NCI-H510A (cell line): ENCODE results near the gene CDC42EP1.
"Not testable (repeated sequence)": the region's sequence is repeated elsewhere in the genome, so short reads cannot be mapped to it uniquely, and the experiment has no call there.

Source experiments
- DNase-seq: peaks from one replicate; lab custom pipeline; 2025; lab: John Stamatoyannopoulos, UW

The CDC42EP1 gene

DNA sequence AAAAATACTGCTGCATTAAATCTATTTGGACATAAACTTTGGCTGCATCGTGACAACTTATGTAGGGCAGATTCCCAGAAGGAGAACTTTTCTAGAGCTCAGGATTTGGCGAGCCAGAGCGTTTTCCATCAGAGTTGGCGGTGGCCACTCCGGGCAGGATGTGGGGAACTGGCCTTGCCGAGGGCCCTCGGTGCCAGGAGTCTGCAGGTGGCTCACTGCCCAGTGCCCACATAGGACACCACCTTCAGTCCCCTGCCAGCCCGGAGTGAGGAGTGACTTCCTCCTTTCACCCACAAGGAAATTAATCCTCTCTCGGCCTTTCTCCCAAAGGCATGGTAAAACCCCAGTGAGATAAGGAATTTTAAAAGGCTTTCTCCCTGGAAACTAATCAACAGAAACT, 21.2 kb downstream of the CDC42EP1 start:
- no peak for DNase-seq

DNA sequence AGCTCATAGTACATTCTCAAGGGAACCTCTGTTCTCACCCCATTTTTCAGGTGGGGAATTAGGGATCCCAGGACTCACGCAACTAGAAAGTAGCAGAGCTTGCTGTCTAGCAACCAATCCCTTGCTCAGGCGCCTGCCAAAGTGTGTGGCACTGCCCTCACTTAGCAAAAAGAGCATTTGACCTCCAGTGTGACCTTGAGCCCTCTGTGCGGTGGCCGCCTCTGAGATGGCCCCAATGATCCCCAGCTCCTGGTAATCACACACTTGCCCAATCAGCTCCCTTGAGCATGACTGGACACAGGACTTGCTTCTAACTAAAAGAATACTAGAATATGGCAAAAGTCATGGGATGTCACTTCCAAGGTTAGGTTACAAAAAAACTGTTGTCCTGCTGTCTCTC, 22.2 kb downstream of the CDC42EP1 start:
- DNase-seq, result no peak

DNA sequence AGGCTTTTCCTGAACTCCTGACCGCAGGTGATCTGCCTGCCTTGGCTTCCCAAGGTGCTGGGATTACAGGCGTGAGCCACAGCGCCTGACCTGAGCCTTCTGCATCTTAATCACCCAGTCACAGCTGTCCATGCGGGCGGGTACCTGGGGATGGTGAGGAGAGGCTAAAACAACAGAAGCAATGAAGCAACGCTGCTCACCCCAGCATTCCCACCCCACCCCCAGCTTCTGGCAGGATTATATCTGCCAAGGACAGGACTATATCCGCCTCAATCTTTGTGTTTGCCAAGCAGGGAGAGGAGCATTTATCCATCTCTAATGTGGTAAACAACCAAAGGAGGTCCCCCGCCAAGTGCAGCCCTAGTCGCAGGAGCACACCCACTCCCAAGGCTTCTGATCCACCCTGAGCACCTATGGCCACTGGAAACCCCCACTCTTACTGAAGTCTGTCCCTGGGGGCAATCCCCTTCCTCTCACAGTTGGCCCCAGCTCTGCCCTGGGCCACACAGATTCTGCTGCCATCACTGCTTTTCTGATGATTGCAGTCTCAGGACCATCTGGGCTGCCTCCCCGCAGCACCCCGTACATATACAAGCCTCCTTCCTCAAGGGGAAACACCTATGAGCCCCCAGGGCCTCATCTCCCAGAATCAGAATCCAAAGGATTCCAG, 28.4 kb downstream of the CDC42EP1 start:
- DNase-seq, result no peak

DNA sequence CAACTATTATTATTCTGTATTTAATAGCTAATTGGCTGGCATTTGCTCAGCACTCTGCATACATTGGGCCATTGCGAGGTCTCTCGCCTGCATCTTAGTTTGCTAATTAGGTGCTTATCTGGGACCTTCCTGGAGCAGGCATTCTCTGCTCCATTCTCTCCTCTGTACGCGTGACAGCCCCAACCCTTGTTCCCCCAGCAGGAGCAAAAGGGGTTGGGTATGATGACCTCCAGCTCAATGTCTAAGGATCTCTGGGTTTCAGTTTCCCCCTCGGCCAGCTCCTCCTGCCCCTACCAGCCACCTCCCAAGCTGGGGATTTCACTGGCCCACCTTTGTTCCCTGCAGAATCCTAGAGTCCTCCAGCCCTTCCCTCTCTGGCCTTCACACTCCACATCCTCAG, 29.4 kb downstream of the CDC42EP1 start:
- DNase-seq, result no peak

DNA sequence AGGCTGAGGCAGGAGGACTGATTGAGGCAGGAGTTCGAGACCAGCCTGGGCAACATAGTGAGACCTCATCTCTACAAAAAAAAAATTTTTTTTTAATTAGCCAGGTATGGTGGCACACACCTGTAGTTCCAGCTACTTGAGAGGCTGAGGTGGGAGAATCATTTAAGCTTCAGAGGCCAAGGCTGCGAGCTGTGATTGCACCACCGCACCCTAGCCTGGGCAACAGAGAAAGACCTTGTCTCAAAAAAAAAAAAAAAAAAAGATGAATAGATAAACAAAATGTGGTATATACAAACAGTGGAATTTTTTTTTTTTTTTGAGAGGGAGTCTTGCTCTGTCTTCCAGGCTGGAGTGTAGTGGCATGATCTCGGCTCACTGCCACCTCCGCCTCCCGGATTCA, 30.8 kb downstream of the CDC42EP1 start:
- not testable (repeated sequence) for DNase-seq

DNA sequence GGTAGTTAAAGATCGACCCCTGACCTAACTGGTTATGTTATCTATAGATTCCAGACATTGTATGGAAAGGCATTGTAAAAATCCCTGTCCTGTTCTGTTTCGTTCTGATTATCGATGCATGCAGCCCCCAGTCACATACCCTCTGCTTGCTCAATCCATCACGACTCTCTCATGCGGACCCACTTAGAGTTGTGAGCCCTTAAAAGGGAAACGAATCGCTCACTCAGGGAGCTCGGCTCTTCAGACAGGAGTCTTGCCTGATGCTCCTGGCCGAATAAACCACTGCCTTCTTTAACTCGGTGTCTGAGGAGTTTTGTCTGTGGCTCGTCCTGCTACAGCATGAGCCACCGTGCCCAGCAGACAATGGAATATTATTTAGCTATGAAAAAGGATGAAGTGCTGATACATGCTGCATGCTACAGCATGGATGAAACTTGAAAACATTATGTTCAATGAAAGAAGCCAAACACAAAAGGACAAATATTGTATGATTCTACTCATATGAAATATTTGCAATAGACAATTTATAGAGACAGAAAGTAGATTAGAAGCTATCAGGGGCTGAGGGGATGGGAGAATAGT, 31.6 kb downstream of the CDC42EP1 start:
- DNase-seq, result no peak

DNA sequence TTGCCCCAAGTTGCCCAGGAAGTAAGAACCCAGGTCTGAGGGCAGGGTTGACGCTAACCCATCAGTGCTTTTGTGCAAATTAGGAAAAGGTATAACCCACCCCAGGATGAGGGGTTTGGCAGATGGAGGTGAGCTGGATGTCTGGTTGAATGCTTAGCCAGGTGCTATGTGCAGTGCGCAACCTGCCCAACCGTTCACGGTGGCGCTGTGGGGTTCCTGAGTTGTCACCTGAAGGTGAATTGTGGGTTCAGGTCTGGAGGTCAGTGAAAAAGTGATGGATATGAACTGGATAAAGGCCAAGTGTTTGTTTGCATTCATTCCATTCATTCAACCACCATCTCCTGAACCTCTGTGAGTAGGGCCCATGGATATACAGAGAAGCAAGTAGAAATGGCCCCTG, 34.0 kb downstream of the CDC42EP1 start:
- no peak for DNase-seq

DNA sequence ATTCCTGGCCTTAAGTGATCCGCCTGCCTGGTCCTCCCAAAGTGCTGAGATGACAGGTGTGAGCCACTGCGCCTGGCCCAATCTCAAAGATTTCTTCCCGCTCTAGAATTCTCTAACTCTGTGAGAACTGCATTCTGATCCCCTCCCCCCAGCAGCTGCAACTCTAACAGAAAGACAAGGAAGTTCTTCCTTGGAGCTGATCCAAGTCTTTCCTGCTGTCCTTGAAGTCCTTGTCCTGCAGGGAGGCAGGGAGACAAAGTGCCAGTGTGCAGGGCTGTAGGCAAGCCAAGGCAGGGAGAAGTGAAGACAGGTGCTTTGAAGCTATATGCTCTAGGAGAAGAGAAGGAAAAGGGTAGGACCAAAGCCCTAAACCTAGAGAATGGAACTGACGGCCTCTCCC, 38.9 kb downstream of the CDC42EP1 start:
- no peak for DNase-seq

DNA sequence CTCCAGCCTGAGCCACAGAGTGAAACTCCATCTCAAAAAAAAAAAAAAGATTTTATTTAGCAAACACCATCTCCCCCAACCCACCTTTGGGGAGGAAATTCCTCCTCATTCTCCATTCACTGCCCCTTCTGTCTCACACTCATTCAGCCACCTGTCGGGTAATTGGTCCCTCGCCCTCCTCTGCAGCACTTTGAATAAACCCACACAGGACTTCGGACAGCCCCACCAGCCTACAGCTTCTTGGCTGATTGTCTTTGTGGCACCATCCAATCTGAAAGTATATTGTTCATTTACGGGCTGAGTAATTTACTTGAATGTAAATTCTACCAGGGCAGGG, 40.9 kb downstream of the CDC42EP1 start:
- DNase-seq, result no peak

DNA sequence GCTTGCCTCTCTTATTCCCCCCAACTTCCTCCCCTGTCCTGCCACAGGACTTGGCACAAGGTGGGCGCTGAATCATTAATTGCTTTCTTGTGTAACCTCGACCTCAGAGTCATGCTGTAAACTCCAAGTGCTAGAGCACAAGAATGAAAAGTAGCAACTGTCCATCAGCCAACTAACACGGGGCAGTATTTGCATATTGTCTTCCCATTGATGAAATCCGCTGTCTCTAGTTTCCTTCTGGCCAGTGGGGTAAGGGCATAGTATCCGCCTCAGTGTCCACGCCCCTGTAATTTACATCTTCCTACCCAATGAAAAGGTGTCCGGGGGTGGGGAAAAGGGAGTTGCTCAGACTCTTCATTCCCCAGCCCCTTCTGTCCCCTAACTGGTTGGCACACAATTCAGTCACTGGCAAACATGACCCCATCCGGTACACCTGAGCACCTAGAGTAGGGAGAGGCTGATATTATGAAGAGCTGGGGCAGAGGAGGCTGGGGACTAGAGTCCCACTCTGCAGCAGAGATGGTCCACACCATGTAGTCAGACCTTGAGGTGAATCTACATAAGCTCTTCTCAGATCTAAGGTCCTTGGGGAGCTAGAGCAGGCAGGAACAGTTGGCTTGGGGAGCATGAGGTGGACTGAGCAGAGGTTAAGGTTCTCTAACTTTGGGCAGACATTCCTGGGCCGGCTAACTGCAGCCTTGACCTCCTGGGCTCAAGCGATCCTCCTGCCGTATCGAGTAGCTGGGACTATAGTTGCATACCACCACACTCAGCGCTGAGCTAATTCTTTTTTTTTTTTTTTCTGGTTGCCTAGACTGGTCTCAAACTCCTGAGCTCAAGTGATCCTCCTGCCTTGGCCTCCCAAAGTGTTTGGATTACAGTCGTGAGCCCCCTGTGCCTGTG, 41.5 kb downstream of the CDC42EP1 start:
- peak; percentile 71 for DNase-seq

DNA sequence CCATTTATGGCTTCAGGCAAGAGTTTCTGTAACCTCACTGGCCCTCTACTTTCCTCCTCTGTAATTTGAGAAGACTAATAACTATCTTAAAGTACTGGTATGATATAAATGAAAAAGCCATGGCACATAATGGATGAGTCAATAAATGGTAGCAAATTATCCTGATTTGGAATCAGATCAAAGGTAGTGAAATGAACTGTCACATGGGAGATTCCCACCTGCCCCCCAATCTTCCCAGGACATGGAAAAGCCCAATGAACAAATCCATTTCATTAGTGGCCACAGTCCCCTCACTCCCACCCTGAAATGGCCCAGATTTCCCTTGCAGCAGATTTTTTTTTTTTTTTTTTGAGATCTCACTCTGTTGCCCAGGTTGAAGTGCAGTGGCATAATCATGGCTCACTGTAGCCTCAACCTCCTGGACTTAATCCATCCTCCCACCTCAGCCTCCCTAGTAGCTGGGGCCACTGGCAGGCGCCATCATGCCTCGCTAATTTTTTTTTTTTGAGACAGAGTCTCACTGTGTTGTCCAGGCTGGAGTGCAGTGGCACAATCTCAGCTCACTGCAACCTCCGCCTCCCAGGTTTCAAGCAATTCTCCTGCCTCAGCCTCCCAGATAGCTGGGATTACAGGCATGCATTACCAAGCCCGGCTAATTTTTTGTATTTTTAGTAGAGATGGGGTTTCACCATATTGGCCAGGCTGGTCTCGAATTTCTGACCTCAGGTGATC, 42.4 kb downstream of the CDC42EP1 start:
- DNase-seq, result not testable (repeated sequence)

DNA sequence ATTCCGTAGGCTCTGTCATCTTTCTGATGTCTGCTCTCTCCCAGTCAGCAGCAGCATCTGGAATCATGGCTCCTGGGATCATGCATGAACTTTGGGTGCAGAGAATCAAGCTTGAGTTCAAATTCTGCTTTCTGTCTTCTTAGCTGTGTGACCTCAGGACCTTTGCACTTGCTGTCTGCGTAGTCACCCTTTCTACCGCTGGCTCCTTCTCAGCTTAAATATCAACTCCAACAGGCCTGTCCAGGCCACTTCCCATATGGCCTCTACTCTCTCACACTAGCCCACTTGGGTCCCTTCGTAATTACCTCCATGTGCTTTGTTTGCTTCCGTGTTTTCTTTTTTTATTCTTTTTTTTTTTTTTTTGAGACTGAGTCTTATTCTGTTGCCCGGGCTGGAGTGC, 43.8 kb downstream of the CDC42EP1 start:
- DNase-seq, result no peak

DNA sequence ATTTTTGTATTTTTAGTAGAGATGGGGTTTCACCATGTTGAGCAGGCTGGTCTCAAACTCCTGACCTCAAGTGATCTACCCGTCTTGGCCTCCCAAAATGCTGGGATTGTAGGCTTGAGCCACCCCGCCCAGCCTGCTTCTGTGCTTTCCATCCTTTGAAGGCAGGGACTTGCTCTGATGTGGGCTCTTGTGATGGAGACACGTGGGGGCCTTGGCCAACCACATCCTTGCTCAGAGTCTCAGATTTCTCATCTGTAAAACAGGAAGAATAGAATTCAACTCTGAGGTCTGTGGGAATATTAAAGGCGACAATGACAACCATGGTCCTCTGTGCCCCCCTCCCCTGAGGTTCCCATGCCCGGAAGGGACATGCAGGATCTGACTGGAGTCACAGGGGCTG, 44.6 kb downstream of the CDC42EP1 start:
- no peak for DNase-seq

DNA sequence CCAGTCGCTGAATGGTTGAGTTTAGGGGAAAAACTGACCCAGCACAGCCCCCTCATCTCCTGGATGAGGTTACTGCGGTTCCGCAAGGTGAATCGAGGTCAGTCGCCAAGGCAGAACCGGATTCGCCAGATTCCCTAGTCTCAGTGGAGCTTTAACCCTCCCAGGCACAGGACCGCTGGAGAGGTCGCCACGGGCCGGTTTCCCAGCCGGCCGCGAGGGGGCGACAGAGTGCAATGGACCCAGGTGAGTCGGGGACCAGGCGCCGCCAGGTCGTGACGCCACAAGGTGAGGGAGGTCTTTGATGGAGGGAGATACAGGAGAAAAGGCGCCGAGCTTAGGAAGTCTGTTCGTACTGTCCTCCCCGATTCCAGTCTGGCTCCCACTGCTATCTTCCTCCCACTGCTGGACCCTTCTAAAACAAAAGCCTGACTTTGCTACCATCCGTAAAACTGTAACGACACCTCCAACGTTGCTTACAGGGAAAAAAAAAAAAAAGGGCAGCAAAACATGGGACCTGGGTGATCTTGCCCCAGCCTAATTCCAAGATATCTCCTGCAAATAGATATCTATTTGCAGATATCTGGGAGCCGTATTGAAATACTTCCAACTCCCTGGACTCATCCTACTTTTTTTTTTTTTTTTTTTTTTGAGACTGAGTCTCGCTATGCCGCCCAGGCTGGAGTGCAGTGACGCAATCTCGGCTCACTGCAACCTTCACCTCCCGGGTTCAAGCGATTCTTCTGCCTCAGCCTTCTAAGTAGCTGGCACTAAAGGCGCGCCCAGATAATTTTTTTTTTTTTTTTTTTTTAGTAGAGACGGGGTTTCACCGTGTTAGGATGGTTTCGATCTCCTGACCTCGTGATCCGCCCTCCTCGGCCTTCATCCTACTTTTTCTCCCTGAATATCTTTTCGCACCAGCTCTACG, 47.0 kb downstream of the CDC42EP1 start:
- DNase-seq, result peak; percentile 72

DNA sequence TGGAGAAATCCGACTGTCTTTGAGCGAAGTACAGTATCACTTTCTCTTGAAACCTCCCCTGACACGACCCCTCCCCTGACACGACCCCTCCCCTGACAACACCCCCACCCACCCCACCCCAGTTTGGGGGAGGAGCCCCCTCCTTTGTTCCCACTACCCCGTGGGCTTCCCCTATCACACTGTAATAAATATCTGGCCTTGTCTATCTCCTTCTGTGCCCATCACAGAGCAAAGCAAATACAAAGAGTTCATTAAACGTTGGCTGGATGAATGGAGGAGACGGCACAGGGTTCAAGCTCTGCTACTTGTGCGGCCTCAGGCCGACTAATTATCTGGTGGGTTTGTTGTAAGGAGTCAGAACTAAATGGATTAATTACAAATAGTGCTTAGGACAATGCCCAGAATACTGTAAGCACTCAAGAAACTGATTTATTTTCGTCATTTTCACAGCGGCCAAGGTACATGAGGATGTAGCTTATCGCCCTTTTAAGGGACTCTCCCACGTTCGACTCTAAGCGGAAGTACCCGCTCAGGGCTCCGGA, 47.7 kb downstream of the CDC42EP1 start:
- DNase-seq, result no peak

DNA sequence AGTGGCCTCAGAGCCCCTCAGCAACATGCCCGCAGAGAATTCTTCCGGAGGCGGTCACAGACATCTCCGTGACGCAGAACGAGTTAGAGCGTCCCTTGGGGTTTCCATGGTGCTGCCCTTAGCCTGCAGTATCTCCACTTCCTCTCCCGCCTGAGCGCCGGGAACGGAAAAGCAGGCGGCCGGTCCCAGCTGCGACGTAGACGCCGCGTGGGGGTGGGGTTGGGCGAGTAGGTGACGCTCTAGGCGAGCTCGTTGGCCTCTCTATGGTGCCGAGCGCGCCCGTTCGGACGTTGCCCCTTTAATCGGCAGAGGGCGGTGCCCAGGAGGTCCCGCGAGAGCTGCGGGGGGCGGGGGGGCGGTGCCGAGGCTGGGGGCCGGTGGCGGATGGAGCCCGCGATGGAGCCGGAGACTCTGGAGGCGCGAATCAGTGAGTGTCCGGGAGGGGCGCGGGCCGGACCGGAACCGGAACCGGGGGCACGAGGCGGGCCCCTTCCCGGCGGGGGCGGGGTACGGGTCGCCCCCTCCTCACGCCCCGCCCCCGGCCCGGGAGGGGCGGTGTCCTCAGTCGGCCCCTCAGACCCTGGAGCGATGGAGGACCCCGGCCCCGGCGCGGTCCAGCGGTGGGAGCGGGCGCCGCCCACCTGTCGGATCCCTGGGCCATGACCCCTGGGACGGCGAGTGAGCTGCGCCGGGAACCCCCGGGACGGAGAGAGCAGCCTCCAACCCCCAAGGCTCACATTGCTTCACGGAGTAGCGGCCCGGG, 48.4 kb downstream of the CDC42EP1 start, which contains the start of gene GGA1:
GGA1 (plus strand) TSS at position 358 of the 763 bp plus-strand sequence; CDS start at position 385, 27 bp downstream.
- peak; percentile 89 for DNase-seq

DNA sequence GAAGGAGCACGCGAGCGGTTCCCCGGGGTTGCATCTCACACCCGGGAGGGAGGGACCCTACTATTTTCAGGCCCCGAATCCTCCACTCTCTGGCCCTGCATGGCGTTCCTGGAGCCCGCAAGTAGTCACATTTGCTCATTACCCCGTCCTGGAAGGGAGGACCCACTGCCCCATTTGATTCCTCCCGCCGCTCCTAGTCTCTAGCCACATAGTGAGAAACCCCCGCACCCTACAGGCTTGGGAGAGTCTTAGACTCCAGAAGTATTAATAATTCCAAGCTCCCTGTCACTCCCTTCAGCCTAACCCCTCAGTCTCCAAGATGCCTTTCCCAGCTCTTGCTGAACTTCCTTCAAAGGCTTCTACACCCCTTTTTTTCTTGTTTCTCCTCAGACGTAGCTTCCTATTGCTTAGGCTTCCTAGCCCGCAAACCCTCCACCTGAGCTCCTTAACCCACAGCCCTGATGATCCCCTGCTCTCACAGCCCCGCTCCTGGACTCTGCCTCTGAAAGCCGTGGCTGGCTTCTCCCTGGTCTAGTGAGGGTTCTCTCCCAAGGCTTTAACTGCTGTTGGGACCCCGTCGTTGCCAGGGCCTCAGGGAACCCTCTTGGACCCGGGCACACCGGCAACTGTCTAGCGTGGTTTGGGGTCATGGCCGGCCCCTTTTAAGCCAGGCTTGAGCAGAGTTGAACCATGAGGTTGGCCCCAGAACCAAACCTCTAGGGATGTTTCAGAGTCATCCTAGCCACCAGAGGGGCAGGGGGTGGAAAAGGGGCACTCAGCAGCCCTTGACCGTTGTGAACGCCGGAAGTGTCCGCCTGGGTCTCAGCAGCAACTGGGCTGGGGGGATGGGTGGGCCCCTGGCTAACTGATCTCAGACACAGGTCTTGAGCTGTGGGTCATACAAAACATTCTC, 49.2 kb downstream of the CDC42EP1 start:
- DNase-seq, result no peak

DNA sequence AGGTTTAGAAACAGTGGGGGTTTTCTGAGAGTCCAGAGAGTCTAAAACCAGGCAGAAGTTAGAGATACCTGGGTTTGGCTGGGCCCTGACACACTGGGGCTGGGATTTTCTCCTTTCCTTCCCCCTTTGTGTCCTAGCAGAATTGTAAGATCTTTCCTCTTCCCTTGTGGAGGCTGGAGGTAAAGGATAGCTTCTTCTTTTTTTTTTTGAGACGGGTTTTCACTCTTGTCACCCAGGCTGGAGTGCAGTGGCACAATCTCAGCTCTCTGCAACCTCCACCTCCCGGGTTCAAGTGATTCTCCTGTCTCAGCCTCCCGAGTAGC, 49.8 kb downstream of the CDC42EP1 start:
- DNase-seq, result not testable (repeated sequence)

DNA sequence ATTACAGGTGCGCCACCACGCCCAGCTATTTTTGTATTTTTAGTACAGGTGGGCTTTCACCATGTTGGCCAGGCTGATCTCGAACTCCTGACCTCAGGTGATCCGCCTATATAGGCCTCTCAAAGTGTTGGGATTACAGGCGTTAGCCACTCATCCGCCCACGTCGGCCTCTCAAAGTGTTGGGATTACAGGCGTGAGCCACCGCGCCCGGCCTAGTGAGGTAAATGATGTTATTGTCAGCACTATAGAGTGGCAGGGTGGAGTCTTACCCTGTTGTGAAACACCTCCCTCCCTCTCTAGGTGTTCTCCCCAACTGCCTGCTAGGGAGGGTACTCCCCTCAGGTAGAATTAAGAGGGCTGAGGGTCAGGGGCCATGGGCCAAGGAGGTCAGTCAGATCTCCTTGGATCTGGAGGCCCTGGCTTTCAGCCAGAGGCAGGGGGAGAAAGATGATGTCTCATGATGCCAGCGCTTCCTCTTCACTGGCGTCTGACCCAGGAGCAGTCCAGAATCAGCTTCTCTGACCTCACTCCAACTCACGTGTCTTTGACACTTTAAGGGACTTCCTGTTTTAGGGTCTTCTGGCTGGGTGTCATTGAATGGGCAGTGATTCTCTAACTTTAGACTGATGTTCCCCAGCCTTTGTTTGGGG, 50.3 kb downstream of the CDC42EP1 start:
- no peak for DNase-seq
